ENCODE results near the gene CTSE.
A peak's percentile ranks its signal among the peaks of the same experiment; 100 is the strongest.

The CTSE gene

GRCh38 chr1:205983925-205984725 is 39.6 kb downstream of the CTSE start:
- TF ChIP-seq RAD21 (IDR thresholded peaks at IDR 0.05; ENCODE audit: low read depth) (peak; percentile 86), TEAD4 (IDR thresholded peaks at IDR 0.05) (no peak)

GRCh38 chr1:205981257-205981656 is 42.4 kb downstream of the CTSE start:
- TF ChIP-seq EGR1 (IDR thresholded peaks at IDR 0.05) (no peak), CEBPB (IDR thresholded peaks at IDR 0.05) (no peak), TAF1 (IDR thresholded peaks at IDR 0.05; ENCODE audit: low read depth) (no peak), CREB1 (IDR thresholded peaks at IDR 0.05; ENCODE audit: low read depth) (no peak), EP300 (IDR thresholded peaks at IDR 0.05; ENCODE audit: borderline replicate concordance) (no peak), YY1 (IDR thresholded peaks at IDR 0.05; ENCODE audit: low read depth) (no peak), USF1 (IDR thresholded peaks at IDR 0.05) (no peak), ZBTB7A (IDR thresholded peaks at IDR 0.05; ENCODE audit: low read depth) (no peak), TCF12 (IDR thresholded peaks at IDR 0.05; ENCODE audit: low read depth) (no peak), TEAD4 (IDR thresholded peaks at IDR 0.05) (no peak), FOXM1 (IDR thresholded peaks at IDR 0.05; ENCODE audit: borderline replicate concordance, low read depth) (no peak)

GRCh38 chr1:205980237-205980870 is 43.3 kb downstream of the CTSE start:
- no peak for TF ChIP-seq USF1 (IDR thresholded peaks at IDR 0.05)
- TF ChIP-seq MAX (IDR thresholded peaks at IDR 0.05), result no peak
- no peak for TF ChIP-seq REST (IDR thresholded peaks at IDR 0.05; ENCODE audit: low read depth)
- no peak for TF ChIP-seq YY1 (IDR thresholded peaks at IDR 0.05; ENCODE audit: low read depth)
- TF ChIP-seq TCF12 (IDR thresholded peaks at IDR 0.05; ENCODE audit: low read depth), result no peak
- no peak for TF ChIP-seq CREB1 (IDR thresholded peaks at IDR 0.05; ENCODE audit: low read depth)
- TF ChIP-seq RAD21 (IDR thresholded peaks at IDR 0.05; ENCODE audit: low read depth), result no peak
- no peak for TF ChIP-seq FOXM1 (IDR thresholded peaks at IDR 0.05; ENCODE audit: borderline replicate concordance, low read depth)
- no peak for TF ChIP-seq TEAD4 (IDR thresholded peaks at IDR 0.05)
- TF ChIP-seq EGR1 (IDR thresholded peaks at IDR 0.05), result no peak
- TF ChIP-seq ZBTB7A (IDR thresholded peaks at IDR 0.05; ENCODE audit: low read depth), result no peak
- TF ChIP-seq TAF1 (IDR thresholded peaks at IDR 0.05; ENCODE audit: low read depth), result no peak

GRCh38 chr1:205979301-205979700 is 44.4 kb downstream of the CTSE start:
- TF ChIP-seq USF1 (IDR thresholded peaks at IDR 0.05), result no peak
- no peak for TF ChIP-seq FOXM1 (IDR thresholded peaks at IDR 0.05; ENCODE audit: borderline replicate concordance, low read depth)
- TF ChIP-seq EGR1 (IDR thresholded peaks at IDR 0.05), result no peak
- no peak for TF ChIP-seq TCF12 (IDR thresholded peaks at IDR 0.05; ENCODE audit: low read depth)
- TF ChIP-seq YY1 (IDR thresholded peaks at IDR 0.05; ENCODE audit: low read depth), result no peak
- no peak for TF ChIP-seq RAD21 (IDR thresholded peaks at IDR 0.05; ENCODE audit: low read depth)
- TF ChIP-seq TAF1 (IDR thresholded peaks at IDR 0.05; ENCODE audit: low read depth), result no peak
- no peak for TF ChIP-seq TEAD4 (IDR thresholded peaks at IDR 0.05)
- TF ChIP-seq CEBPB (IDR thresholded peaks at IDR 0.05), result no peak
- TF ChIP-seq ZBTB7A (IDR thresholded peaks at IDR 0.05; ENCODE audit: low read depth), result no peak
- no peak for TF ChIP-seq EP300 (IDR thresholded peaks at IDR 0.05; ENCODE audit: borderline replicate concordance)
- no peak for TF ChIP-seq NFIC (IDR thresholded peaks at IDR 0.05)
- no peak for TF ChIP-seq MAX (IDR thresholded peaks at IDR 0.05)
- no peak for TF ChIP-seq CREB1 (IDR thresholded peaks at IDR 0.05; ENCODE audit: low read depth)
- TF ChIP-seq REST (IDR thresholded peaks at IDR 0.05; ENCODE audit: low read depth), result no peak

GRCh38 chr1:205978676-205979075 is 45.0 kb downstream of the CTSE start:
- no peak for TF ChIP-seq REST (IDR thresholded peaks at IDR 0.05; ENCODE audit: low read depth)

All from Ishikawa (cell line).